ELF-1 (cell line): ENCODE data around the gene COL4A2.

Source experiments
- DNase-seq: peaks from one replicate; pipeline ENCODE4 v3.0.0-alpha.2; 2016; ENCODE audit warnings: low read depth, low spot score

COL4A2 gene

GRCh38 chr13:110455444-110455843 lies 148.4 kb downstream of the COL4A2 start:
- no peak for DNase-seq

GRCh38 chr13:110455941-110456340 lies 148.9 kb downstream of the COL4A2 start:
- peak; percentile 95 for DNase-seq

- no peak for DNase-seq
These were observed 149.5 kb downstream of the COL4A2 start for GRCh38 chr13:110456550-110456949.

GRCh38 chr13:110457361-110457760 lies 150.3 kb downstream of the COL4A2 start:
- DNase-seq: no peak

- no peak for DNase-seq
These were observed 150.9 kb downstream of the COL4A2 start for GRCh38 chr13:110458017-110458416.

- no peak for DNase-seq
These were observed 151.7 kb downstream of the COL4A2 start for GRCh38 chr13:110458594-110459365.

GRCh38 chr13:110462091-110462490 lies 155.0 kb downstream of the COL4A2 start:
- no peak for DNase-seq

GRCh38 chr13:110463156-110463555 lies 156.1 kb downstream of the COL4A2 start:
- DNase-seq: no peak

GRCh38 chr13:110463871-110464510 lies 156.9 kb downstream of the COL4A2 start:
- no peak for DNase-seq

- no peak for DNase-seq
These were observed 157.7 kb downstream of the COL4A2 start for GRCh38 chr13:110464556-110465333.

- no peak for DNase-seq
These were observed 158.6 kb downstream of the COL4A2 start for GRCh38 chr13:110465696-110466095.

- DNase-seq: peak; percentile 23
These were observed 159.3 kb downstream of the COL4A2 start for GRCh38 chr13:110466266-110466915.

GRCh38 chr13:110467516-110468110 lies 160.5 kb downstream of the COL4A2 start:
- DNase-seq: no peak

GRCh38 chr13:110468986-110469495 lies 162.0 kb downstream of the COL4A2 start:
- DNase-seq: no peak

GRCh38 chr13:110469597-110469996 lies 162.5 kb downstream of the COL4A2 start:
- DNase-seq: no peak

- no peak for DNase-seq
These were observed 163.4 kb downstream of the COL4A2 start for GRCh38 chr13:110470272-110471009.

- no peak for DNase-seq
These were observed 164.2 kb downstream of the COL4A2 start for GRCh38 chr13:110471156-110471832.

GRCh38 chr13:110471833-110472162 lies 164.7 kb downstream of the COL4A2 start:
- DNase-seq: no peak

GRCh38 chr13:110472904-110473563 lies 165.9 kb downstream of the COL4A2 start:
- no peak for DNase-seq

GRCh38 chr13:110474713-110475112 lies 167.6 kb downstream of the COL4A2 start:
- DNase-seq: no peak
